NCI-H1048 (cell line): Measurements from ENCODE around the gene BNIP3.
"Not testable (repeated sequence)": the region's sequence is repeated elsewhere in the genome, so short reads cannot be mapped to it uniquely, and the experiment has no call there.

Source experiments
- DNase-seq: peaks from one replicate; lab custom pipeline; 2025; lab: John Stamatoyannopoulos, UW

The BNIP3 gene

DNA sequence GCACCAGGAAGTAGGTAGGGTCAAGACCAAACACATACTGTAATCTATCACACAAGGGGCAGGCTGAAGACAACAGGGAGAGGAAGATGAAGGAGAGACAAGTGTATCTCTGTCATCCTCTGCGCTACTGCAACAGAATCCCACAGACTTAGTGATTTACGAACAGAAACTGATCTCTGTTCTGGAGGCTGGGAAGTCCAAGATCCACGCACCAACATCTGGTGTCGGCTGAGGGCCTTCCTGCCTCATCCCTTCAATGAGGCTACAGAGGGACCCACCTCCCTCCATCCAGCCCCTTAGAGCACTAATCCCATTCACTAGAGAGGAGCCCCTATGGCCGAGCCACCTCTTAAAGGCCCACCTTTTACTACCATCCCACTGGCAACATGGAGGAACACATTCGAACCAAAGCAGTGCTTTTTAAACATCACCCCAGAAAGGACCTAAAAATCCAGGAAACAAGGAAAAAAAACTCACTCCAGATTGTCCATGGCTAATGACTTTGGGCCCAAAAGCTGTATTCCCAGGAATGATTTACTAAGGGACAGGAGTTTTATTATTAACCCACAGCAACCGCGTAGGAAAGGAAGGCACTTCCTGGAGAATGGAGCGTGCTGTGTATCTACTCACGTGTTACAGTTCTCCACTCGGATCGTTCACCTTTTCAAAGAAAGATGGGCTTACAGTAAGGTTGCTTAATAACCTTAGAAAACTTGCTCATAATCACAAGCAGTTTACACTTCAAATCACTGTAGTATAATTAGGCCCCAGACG is 4.2 kb downstream of the BNIP3 start:
- no peak for DNase-seq

DNA sequence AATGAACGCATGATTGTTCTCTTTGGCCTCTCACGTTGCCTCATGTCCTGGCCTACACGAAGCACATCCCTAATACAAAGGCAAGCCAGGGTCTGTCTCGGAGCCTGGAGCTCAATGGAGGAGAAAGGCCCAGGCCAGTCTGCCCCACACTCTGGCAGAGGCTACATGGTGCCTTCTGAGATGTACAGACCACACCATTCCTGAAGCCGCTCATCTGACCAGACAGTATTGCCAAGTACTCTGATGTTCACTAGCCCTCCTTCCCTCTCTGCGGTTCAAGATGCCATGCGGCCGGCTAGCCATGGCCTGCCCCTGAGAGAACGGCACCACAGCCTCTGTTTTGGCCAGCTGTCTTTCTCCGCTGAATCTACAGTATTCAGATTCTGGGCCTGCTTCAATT is 5.9 kb downstream of the BNIP3 start:
- DNase-seq = no peak

DNA sequence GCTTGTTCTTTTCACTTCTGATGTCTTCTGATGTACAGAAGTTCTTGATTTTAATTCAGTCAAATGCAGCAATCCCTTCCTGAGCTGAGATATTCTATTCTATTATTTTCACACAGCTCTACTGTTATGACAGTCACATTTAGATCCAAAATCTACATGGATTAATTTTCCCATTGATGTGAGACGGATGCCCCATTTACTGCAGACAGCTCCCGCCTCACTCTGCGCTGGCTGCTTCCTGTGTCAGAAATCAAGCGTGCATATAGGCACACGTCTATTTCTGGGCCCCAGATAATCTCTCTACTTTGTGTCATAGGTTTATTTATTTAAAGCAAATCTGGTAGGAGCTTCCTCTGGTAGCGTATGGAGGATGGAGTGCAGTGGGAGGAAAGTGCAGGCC is 6.7 kb downstream of the BNIP3 start:
- no peak for DNase-seq

DNA sequence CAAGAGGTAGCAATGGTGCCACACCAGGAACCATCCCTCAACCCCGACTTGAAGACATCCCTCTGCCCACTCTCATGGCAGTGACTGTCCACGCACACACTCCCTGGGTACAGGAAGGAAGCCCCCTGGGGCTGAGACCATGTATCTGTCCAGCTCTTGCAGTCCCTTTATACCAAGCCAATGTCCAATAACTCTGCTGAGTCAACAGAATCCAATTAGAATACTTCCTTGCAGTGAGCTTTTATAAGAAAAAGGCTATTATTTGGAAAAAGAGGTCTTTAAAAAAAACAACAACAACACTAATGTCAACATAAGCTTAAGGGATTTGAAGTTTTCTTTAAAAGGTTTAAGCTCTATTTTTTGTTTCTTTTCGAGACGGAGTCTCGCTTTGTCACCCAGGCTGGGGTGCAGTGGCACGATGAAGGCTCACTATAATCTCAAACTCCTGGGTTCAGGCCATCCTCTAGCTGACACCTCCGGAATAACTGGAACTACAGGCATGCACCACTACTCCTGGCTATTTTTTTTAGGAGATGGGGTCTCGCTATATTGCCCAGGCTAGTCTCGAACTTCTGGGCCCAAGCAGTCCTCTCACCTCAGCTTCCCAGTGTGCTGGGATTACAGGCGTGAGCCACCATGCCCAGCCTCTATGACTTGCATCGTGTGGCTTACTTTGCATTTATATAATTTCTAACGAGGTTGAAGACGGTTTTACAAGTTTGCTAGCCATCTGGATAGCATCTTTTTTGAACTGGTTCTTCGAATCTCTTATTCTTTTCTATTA is 7.5 kb downstream of the BNIP3 start:
- no peak for DNase-seq

DNA sequence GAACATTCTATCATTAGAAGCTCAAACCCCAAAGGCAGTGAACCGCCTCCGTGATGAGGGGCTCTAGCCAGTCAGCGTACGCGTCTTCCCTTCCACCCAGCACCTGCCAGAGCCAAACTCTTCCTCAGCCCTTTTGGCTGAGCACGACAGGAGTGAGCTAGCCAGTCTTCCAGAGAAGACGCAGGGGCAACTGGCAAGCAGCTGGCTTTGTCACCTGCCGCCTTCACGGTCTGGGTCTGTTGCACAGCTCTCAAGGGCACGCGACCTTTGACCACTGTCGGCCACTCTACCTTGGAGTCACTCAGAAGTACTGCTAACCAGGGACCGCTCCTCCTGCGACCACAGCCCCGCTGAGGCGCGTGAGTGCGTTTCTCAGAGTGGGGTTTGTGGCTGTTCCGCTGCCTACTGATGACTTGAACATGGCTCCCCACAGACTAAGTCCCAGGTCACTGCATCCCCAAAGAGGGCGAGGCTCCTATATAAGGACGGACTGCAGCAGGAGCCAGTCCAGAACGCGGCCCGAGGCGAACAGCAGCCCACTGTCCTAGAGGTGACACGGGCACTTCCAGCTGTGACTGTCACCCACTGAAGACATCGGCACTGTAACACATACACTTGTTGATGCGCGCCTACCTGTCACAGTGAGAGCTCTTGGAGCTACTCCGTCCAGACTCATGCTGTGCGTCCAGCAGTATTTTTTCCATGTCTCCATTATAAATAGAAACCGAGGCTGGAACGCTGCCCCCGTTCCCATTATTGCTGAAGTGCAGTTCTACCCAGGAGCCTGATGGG is 8.4 kb downstream of the BNIP3 start:
- DNase-seq = no peak

DNA sequence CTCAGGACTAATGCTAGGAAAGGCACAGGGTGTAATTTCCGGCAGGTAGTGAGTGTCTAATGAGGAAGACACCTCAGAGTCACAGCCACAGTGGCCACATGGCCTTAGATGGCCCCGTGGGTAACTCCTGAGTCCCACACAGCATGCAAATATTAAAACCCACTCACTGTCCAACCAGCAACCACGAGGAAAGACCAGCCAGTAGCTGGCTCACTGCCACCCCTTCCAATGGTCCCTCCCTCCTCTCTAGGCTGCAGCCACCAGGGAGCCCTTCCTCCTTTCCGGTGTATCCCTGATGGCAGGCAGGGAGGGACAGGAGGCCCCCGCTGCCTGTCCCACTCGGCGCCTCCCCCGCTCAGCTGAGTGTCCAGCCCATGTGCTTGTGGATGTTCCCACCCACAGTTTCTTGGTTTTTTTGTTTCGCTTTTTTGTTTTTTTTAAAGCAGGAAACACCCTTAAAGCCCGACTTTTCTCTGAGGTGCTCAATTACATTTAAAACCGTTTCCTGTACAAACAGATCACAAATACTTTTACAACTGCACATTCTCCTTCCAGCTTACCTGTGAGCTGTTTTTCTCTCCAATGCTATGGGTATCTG is 9.2 kb downstream of the BNIP3 start:
- no peak for DNase-seq

DNA sequence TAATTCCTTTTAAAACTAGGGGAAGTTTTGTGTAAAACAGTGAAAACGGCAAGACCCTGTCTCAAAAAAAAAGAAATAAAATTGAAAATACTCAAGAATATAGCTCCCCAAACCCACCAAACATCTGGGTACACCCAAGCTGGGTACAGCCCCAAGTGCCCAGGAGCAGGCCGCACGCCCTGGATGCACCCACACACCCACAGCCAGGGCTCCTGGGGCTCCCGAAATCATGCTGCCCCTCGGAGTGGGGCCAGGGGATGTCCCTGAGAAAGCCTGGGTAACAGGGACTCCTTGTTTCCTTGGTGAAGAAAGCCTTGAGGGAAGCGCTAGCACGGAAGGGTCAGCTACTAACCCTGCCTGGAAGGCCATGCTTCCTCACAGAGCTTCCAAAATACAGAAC is 10.1 kb downstream of the BNIP3 start:
- DNase-seq = no peak

DNA sequence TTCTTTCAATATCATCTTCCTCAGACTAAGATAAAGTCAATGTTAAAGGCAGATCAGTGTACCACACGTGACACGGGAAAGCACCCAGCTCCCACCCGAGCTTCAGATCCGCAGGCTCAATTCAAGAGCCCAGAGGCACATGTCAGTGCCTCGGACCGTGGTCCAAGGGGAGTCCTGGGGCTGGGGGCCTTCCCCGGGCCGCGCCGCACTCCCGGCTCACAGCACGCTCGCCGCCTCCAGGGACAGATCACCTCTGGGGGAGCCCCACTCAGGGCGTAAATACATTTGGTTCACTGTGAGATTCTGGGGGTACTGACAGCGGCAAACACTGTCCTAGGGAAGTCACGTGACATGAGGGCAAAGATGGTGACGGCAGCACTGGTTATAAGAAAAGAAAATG is 10.8 kb downstream of the BNIP3 start:
- DNase-seq = no peak

DNA sequence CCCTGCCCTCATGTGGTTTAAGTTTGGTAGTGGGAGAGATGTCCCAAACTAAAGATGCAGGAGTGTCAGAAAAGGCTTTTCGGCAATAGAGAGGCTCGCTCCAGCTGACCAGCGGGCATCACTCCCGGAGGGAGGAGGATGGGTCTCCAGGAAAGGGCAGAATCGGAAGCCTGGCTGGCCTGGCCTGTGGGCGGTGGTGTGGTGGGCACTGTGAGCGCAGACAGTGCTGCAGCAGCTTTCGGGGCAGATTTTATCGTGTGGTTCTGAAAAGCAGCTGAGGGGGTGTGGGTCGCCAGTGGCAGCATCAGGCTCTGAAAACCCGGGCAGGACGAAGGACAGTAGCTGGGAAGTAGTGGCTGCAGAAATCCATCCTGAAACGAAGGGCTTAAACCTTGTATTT is 12.8 kb downstream of the BNIP3 start:
- no peak for DNase-seq

DNA sequence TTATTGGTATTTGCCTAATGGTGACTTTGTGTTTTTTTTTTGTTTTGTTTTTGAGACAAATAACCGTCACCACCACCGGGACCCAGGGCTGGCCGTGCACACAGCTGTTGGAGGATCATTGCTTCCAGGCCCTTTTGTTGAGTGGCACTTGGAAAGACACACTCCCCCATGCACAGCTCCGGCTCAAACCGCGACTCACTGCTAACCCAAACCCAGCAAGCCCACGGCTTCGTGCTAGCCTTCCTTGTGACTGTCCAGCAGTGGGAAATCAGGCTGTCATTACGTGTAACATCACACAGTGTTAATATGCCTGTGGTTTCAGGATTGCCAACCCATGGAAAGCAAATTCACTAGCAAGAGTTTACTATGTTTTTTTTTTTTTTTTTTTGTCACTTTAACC is 17.4 kb downstream of the BNIP3 start:
- DNase-seq = no peak

DNA sequence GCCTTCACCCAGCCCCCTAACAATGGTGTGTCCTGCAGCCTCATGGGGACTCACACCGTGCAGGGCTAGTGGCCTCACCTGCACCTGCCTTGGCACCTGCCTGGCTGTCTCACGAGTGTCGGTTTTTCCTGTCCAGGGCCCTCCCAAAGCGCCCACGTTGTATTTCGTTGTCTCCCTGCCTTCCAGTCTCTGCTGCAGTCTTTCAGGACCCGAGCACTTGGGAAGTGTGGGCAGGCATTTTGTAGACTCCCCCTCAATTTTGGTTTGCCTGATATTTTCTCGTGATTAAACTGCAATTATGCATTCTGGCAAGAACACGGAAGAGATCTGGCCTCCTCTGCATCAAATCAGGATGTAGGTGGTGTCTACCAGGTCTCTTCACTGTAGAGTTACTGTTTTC is 17.9 kb downstream of the BNIP3 start:
- DNase-seq = no peak

DNA sequence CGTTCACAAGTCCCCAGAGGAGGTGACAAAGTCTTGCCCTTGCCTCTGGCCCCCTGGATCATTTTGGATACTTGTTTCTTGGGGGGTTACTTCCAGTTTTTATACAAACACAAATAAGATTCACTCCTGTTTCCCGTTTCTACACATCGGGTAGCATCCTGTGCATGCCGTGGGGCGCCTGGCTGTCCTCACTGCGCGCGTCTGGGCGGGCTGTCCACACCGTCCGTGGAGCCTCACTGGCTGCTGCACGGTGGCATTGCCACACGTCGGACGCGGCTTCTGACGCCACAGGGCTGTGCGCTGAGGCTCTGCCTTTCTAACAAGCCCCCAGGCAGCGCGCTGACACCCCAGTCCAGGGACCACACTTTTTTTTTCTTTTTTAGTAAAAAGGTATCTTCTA is 18.4 kb downstream of the BNIP3 start:
- DNase-seq = no peak

DNA sequence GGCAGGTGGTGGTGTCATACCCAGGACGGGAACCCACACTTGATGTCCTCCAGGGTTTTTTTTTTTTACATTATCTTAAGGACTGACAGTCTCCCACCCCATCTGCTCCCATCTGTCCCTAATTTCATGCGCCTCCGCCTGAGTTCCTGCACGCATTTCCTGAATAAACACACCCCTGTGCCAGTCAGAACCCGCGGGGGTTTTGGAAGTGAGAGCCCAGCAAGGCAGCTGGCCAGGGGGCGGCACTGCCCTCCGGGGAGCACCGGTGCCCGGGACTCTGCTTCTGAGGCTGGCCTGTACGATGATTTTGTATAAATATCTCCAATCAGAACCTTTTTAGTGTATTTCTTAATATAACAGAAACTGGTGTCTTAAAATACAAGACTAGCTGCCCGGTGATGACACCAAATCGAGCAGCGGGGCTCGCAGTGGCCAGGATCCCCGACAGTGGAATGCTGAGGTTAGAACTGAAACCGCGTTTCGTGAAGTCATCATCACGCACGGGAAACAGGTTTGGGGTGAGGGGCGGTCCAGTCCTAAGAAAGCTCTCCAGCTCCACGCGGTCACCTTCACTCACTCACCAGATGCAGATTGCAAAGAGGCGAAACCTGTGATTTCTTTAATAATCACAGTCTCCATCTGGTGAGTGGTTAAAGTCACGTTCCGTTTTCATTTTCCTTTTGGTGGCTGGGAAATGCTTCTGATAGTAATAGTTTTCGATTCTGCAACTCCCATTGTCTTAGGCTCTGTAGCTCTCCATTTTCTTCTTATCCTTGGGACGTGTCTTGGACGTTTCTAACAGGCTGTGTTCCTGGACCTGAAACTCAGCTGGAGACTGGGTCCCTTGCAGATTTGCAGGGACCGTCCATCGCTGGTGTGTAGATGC is 19.7 kb downstream of the BNIP3 start:
- DNase-seq = no peak

DNA sequence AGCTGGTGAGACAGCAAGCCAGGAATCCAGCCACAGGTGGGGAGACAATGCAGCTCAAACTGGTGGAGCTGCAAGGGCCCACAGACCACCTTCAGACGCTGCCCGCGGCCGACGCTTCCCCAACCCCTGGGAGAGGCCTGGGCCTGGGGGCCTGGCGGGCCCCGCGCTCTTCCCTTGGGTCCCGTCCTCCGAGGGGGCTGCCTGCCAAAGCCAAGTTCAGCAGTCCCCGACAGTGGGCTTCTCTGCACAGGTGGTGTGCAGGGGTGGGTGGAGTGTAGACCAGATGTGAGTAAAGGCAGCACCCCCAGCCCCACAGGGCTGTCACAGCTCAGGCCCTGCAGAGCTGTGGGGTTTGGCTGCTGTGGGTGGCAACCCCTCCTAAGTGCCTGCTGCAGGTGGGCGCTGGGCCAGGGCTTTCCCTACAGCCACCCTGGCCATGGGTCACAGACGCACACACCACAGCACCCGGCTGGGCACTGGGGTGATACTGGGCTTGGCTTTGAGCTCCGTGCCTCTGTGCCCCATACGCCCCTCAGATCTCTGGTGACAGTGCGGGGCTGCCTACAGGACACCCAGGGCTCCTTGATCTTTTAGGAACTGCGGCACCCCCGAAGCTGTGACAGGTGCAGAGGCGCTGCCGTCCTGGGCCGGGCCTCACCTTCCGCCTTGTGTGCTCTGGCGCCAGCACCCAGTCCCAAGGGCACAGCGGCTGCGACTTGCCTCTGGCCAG is 20.5 kb downstream of the BNIP3 start:
- no peak for DNase-seq

DNA sequence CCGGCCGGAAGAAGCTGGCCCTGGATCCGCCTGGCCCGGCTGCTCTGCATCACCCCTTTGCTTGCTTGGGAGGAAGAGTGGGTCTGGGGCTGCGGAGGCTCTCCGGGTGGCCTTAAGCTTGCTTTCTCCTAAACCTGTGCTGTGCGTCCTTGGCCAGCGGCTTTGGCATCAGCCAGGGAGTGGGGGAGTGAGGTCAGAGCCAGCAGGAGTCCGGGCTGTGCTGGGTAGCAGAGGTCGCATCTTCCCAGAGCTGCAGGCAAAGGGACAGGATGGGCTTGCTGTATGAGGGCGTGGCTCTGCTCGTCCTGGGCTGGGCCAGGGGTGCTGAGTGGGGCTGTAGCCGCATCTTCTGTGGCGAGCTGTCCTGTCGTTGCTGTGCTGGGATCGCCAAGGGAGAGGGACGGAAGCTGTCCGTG is 21.1 kb downstream of the BNIP3 start:
- no peak for DNase-seq

DNA sequence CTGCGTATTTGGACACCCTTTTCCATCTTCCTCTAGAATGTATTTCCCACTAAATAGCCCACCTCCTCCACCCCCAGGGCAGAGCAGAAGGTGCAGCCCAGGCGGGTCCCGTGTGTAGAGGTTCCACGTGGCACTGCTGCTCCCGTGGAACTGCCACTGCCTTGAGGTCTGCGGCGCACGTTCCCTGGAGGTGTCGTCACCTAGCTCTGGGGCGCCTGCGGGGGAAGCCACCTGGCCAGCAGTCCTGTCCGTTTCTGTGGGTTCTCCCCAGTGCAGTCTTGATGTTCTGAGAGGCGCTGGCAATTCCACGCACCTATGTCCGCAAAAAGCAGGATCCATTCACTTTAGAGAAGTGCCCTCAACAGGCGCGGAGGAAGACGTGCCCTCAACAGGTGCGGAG is 21.9 kb downstream of the BNIP3 start:
- no peak for DNase-seq

DNA sequence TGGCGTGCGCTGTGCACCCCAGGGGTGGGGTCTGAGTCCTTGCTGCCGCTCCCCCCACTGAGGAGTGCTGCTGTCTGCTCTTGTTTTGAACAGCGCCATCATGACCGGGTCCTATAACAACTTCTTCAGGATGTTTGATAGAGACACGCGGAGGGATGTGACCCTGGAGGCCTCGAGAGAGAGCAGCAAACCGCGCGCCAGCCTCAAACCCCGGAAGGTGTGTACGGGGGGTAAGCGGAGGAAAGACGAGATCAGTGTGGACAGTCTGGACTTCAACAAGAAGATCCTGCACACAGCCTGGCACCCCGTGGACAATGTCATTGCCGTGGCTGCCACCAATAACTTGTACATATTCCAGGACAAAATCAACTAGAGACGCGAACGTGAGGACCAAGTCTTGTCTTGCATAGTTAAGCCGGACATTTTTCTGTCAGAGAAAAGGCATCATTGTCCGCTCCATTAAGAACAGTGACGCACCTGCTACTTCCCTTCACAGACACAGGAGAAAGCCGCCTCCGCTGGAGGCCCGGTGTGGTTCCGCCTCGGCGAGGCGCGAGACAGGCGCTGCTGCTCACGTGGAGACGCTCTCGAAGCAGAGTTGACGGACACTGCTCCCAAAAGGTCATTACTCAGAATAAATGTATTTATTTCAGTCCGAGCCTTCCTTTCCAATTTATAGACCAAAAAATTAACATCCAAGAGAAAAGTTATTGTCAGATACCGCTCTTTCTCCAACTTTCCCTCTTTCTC is 26.0 kb downstream of the BNIP3 start:
- no peak for DNase-seq

DNA sequence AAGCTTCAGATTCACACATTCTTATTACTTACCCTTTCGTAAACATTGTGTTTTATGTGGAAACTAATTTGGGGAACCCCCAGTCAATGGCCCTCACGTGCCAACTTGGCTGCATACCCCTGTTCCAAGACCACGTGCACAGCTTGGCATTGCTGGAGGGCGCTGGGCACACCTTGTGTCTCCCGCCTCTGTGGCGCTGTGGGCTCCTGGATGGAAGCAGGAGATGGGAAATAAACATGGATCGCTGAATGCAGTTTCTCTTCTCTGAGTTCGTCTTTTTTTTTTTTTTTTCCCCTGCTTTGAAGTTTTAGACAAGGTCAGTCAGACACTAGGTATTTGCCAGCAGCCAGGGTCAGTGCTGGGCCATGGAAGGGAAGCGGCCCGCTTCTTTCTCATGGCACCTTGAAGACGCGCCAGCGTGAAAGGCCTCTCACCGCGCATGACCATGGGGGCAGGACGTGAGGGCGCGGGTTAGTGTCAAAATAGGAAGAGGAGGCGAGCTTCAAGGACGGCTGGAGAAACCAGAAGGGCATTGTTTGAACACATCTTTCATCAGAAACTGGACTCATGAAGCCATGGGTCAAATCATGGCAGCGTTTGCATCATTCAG is 27.3 kb downstream of the BNIP3 start:
- no peak for DNase-seq

DNA sequence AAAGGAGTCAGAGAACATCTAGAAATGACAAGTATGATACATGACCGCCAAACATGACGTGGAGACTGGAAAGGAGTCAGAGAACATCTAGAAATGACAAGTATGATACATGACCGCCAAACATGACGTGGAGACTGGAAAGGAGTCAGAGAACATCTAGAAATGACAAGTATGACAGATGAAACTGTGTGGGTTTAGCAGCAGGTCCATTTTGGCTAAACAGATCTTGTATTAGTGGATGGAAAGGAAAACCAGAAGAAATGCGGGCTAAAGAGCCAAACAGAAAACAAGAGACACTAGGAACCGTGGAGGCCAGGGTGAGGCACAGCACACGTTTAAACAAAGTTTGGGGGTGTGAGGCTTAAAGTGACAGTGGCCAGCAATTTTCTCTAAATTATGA is 31.8 kb downstream of the BNIP3 start:
- DNase-seq = not testable (repeated sequence)
